HG03045 (cell line): ENCODE measurements around the gene TBCK.

Source experiments
- ATAC-seq: cut with Tn5 transposase; IDR thresholded peaks from one replicate; pipeline ENCODE4 v1.9.1; 2021; ENCODE audit warnings: mild to moderate bottlenecking, moderate library complexity; ENCODE audit not compliant: unreplicated experiment

TBCK gene

DNA sequence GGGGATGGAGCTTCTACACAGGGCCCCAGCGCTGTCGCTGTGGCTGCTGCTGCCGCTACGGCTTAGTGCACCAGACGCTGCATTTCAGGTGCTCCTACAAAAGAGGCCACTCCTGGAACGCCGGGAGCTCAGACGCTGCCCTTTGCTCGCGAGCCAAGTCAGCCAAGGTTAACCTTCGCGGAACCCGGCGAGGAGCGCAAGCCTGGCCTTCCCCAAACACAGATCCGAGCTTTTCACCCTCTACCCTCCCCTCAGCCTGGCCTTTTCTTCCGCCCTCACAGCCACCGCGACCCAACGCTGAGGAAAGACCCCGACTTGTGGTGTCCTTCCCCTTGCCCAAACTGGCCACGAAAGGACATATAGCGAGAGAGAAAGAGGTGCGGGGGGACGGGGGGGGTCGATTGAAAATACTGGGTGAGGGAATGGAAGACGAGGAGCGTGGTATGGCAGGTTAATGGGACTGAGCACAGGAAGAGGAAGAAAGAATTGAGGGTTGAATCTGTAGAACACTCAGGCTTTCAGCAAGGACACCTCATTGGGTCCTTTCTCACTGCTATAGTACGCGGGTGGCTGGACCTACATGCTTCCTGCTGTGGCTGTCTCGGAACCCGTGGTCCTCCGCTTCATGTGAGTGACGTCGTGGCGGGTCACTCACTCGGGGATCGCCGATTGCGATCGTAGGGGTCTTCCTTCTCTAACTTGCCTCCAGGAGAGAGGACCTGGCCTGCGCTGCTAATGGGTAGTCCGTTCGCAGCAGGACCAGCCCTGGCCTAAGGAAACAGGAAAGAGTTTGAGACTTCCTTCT, at the start of gene TBCK, which contains the start of gene AIMP1:
Gene TBCK (minus strand): TSS at position 242 of the 805 bp plus-strand sequence. CDS start 7,249 bp downstream, outside the sequence.
Gene AIMP1 (plus strand): TSS at position 583 of the 805 bp plus-strand sequence. CDS start 8,460 bp downstream, outside the sequence.
- ATAC-seq: peak; percentile 90

DNA sequence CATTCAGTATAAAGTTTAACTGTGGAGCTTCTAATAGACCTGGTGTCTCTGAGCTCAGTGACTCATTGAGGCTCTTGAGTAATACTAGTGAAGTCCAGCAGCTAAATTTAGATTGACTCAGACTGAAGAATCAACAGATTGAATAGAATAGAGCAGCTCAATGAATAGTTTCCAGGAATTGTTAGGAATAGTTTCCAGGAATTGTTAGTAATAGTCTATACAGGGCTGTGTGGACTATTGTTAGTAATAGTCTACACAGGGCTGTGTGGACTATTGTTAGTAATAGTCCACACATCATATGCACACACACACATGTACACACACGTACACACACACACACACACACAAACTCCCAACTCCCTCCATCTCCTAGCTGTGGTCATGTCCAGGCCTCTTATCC, 49.6 kb upstream of the TBCK start:
- ATAC-seq: no peak

DNA sequence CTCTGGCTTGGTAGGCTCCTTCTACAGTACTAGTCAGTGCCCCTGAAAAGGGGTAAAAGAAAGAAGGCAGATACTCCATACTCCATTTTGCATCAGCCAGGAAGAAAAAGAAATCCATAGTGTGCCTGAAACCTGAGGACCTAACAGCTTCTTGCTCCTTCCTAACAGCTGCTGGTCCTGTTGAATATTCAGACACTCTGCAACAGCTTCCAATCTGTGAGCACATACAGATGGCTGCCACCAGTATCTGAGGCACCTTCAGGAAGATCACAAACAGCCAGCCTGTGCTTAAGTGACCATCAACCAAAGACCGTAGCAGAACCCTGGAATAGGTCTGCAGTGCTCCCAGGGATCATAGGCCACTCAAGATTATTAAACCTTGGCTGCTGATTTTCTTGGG, 48.3 kb upstream of the TBCK start:
- ATAC-seq: no peak

DNA sequence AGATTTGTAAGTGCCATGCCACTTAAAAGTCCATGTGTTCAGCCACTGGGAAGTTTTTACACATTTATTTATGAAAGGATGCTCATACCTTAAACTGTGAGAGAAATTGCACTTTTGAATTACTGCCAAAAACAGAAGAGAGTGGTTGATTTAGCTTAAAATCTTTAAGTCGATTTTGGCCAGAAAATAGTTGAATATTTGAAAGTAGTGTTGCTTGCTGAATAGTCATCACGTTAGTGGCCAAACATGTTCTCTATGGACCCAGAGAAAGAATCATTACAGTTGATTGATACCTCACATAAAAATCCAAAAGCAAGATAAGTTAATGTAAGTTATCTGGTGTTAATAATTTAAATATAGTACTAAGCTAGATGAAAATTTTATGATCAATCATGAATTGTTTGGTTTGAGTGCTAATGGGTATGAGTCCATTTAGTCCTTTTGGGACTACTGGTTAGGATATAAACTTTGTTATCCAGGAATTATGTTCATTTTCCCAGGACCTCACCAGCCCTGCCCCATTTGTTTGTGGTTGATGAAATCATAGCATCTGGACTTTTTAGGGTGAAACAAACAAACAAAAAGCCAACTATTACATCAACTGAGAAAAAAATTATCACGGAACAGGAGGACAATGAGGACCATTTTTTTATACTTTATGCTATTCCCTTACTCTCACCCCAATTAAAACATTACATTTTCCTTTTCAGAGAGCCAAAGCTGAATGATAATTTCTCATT, 46.2 kb upstream of the TBCK start:
- ATAC-seq: no peak

DNA sequence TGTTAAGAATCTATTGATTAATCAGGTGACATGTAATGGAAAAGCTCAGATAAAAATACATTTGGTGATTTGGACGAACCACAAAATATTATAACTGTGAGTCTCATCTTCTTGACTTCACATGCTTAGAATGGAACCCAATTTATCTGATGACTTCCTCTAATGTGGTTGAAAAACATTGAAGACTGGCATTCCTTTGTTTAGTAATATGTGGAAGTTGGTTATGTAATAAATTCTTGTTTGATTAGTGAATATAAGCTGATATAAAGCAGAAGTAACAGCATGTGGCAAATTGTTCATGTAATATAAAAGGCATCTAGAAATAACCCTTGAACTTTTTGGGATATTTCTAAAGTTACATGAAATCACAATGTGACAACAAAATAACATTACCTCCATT, 42.9 kb upstream of the TBCK start:
- ATAC-seq: no peak

DNA sequence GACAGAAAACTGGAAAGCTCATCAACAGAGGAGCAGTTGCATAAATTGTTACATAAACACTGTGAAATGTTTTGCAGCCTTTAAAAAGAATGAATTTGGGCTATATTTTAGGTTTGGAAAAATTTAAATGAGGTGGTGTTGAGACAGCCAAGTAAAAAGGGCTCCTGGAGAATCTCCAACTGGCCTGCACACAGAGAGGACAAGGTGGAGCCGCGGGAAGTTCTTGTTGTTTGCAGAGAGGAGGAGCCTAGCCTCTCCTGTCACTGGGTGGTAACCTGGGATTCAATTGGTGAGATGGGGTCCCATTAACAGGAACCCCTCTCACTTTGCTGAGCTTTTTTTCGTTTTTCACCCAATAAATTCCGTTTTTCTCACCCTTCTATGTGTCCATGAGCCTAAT, 39.2 kb upstream of the TBCK start:
- no peak for ATAC-seq

DNA sequence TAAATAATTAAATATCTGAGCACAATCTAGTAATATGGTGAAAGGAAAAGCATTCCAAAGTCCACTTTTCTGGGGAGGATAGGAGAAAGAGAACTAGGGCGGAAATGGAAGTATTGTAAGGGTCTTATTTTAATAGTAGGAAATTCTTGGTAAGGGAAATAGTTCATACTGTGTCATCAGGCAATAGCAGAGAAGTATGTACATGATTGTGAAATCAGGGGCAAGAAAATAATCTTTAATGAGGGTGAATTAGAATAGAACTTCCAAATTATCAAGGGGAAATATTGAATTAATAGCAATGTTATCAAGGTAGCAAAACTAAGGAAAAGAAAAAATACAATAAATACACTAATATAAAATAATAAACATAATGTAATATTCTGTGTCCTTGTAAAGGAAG, 37.8 kb upstream of the TBCK start:
- ATAC-seq: no peak

DNA sequence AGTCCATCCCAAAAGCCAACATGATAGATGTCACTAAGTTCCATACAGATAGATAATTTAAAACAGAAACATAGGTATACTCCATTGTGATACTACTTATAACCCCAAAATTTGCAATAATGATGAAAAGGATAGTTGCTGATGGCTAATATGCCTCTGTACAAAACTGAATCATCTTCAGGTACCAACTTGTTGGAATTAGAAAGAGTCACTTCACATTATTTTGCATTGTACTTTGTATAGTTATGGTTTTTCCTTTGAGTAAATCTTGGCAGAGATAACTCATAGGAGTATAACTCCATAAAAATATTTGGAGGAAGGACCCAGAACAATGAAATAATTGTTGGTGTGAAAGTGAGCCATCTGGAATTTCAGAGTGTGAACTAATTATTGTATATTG, 35.0 kb upstream of the TBCK start:
- no peak for ATAC-seq

DNA sequence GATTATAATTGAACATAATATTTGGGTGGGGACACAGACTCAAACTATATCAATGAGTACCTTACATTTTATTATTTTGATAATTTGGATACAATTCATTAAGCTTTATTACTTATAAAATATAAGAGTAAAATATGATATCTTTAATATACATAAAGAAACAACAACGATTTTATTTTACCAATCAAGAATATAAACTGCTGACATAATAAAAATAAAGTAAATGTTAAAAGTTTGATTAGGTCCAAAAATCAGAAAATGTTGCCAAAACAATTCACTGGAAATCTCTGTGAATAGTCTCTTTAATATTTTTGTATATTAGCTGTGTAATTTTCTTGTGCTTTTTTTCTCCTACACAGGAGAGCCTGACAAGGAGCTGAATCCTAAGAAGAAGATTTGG, 31.2 kb upstream of the TBCK start:
- no peak for ATAC-seq

DNA sequence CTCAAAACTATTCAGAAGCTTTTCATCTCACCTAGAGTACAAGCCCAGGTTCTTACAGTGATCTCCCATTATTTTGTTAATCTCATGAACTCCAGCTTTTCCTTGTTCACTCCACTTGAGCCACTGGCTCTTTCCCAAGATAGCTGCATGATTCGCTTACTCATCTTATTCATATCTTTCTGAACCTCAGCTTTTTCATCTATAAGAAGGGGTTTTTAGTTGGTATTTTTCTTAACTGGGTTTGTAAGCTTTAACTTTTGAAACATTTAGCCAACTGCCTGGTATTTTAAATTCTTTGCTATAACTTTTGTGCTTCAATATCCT, 28.6 kb upstream of the TBCK start:
- ATAC-seq: no peak

DNA sequence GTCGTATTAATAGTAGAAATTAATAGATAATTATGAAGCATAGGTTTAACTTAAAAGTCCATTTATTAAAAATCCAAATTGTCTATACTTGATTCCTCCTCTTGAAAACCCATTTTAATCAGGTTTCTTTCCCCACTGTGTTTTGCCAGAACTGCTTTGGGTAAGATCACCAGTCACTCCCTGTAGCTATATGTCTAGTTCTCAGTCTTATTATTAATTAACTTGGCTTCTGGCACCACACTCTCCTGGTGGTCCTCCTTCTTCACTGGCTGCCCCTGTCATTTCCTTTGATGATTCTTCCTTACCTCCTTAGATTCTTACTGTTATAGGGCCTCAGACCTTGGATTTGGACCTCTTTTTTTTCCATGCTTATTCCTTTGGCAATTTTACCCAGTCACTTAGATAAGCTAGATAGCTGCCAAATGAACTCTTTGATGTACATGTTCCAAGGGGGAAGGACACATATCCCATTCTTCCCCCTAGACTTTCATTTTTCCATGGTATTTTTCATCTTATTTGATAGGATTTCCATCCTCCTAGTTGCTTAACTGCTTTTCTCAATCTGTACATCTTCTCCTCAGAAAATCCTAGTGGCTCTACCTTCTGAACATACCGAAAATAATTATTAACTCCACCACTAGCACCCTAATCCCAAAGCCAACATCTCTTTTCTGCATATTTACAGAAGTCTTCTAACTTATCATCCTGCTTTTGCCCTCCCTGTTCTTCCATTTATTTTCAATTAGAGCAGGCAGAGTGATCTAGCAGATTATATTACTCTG, 28.0 kb upstream of the TBCK start:
- ATAC-seq: no peak

DNA sequence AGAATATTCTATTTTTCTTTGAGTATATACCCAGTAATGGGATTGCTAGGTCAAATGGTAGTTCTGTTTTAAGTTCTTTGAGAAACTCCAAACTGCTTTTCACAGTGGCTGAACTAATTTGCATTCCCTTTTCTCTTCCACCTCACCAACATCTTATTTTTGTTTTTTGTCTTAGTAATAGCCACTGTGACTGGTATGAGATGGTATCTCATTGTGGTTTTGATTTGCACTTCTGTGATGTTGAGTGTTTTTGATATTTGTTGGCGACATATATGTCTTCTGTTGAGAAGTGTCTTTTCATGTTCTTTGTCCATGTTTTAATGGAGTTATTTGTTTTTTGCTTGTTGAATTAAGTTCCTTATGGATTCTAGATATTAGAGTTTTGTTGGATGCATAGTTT, 24.8 kb upstream of the TBCK start:
- ATAC-seq: no peak

DNA sequence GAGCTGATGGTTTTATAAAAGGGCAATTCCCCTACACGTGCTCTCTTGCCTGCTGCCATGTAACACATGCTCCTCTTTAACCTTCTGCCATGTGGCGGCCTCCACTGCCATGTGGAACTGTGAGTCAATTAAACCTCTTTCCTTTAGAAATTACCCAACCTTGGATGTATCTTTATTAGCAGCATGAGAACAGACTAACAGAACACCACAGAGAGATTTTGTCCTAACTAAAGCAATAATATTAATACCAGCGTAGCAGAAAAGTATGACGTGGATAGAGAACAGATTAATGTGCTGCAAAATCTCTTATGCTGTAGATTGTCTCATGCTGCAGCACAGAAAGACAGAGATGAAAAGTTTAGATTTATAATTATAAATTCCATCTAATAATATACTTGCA, 23.4 kb upstream of the TBCK start:
- no peak for ATAC-seq

DNA sequence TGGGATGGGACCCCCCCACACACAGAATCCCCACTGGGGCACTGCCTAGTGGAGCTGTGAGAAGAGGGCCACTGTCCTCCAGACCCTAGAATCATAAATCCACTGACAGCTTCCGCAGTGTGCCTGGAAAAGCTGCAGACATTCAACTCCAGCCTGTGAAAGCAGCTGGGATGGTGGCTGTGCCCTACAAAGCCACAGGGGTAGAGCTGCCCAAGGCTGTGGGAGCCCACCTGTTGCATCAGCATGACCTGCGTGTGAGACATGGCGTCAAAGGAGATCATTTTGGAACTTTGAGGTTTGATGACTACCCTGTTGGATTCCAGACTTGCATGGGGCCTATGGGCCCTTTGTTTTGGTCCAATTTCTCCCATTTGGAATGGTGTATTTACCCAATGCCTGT, 22.7 kb upstream of the TBCK start:
- no peak for ATAC-seq

DNA sequence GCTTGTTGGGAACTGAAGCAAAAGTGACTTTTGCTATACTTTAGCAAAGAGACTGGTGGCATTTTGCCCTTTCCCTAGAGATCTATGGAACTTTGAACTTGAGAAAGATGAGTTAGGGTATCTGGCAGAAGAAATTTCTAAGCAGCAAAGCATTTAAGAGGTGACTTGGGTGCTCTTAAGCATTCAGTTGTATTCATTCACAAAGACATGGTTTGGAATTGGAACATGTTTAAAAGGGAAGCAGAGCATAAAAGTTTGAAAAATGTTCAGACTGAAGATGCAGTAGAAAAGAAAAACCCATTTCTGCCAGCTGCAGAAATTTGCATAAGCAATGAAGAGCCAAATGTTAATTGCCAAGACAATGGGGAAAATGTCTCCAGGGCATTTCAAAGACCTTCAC, 21.9 kb upstream of the TBCK start:
- ATAC-seq: no peak

DNA sequence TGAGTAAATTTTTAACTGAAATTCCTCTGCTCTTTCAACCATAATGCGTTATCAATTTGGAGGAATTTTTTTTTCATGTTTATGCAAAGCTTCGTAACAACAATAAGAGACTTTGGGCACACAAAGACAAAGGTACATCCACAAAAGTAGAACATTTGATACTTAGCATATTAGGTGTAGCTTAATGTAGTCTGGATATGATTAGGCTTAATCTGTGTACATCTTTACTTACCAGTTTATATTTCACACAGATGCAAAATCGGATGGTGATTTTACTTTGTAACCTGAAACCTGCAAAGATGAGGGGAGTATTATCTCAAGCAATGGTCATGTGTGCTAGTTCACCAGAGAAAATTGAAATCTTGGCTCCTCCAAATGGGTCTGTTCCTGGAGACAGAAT, 20.6 kb upstream of the TBCK start:
- ATAC-seq: no peak

DNA sequence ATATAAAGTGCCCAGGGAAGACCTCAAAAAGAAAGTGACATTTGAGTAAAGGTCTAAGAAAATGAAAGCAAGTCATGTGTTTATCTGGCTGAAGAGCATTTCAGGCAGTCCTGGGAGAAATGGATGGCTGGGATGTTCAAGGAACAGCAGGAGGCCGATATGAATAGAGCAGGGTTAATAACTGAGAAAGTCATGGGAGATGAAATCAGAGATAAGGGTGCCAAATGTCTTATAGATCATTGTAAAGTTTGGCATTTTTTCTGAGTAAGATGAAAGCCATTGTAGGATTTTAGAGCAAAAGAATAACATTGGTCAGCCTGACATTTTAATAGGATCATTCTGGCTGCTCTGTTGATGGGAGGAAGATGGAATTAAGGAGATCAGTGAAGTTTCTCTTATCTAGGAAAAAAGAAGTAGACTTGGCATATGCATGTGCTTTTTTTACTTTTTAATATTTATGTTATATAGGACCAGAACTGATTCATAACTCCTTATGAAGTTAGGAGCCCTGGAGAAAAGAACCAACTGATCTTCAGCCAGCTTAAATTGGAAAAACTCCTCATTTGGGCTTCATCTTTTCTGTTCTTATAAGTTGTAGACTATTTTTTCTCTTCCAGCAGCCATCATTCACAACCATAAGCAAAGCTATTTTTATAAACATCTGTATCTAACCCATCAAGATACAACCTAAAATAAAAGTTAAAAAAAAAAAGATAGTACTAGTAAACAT, 18.9 kb upstream of the TBCK start:
- ATAC-seq: no peak

DNA sequence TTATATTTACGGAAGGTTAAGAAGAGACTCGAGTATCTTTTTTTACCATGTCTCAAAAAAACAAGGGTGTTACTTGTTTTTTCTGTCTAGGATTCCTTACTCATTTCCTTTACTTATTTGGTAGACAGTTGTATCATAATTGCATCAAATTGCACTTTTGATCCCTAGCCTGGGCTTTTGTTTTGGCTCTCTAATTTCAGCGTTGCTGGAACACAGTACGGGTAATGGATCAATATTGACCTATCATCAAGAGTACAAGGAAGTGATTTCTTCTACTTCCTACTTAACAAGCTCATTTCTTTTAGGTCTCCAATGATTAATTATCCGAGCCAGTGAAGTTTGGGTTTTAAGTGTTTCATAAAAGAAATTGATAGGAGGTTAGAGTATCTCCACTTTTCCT, 17.2 kb upstream of the TBCK start:
- no peak for ATAC-seq

DNA sequence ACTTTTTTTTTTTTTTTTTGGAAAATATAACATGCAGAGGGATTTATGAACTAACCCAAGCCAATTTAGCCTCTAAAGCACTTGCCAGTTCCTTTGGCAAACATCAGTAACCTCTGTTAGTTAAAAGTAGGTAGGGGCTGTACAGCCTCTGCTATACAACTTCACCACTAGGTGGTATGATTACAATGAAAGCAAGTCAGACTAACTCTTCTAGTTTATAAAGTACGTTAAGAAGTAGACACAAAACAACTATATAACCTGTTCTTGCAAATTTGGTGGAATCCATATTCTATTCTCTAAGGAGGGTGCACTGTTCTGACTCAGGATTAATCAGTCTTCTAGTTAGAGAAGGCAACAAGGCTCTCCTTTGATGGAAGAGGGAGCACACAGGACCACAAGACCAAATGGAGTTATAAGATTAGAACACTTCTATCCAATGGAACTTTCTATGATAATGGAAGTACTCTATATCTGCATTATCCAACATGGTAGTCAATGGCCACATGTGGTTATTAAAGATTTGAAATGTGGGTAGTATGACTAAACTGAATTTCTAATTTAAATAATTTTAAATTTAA, 13.1 kb upstream of the TBCK start:
- ATAC-seq: no peak

DNA sequence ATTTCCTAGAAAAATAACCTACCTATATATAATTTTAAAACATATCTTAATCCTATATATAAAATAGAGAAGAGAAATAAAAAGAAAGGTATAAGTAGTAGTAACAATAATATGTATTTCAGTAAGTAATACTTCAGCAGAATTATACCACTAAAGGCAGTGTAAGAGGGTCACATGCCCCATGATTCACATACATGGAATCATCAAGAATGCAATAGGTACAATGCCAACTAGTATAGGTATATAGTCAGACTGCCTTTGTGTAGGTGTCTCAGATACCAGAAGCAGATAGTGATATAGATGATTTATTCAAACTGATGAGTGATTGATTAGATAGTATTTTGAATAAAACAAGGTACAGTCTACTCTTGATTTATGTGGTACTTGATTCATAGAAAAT, 9.8 kb upstream of the TBCK start:
- no peak for ATAC-seq

DNA sequence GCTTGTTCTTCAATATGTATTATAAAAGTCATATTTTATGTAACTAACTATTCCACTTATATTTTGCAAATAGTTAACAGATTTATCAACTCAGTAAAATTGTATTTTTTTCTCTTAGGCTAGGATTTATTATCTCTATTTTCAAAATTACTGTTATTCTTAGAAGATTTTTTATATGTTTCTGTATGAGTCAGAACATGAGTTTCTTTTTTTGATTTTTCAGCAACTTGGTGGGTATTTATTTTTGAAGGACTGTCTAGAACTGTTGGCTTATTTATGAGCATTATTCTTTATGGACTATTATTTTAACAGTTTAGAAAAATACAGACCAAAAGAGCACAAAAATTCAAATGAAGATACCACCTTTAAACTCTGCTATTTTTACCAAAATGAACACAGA, 7.1 kb upstream of the TBCK start:
- no peak for ATAC-seq
